Mesendoderm (in vitro differentiated cells): ENCODE measurements around the gene MIOS.

Source experiments
- DNase-seq: peaks from one replicate; pipeline ENCODE4 v3.0.0; 2013
- H2AK5ac ChIP-seq: 2 replicates; pipeline ENCODE4 v1.6.1; 2013; ENCODE audit warnings: low read length, inconsistent platforms
- H2BK120ac ChIP-seq: 2 replicates; pipeline ENCODE4 v1.6.1; 2013; ENCODE audit warnings: low read depth, mild to moderate bottlenecking, low read length, moderate library complexity, mixed read lengths
- H2BK15ac ChIP-seq: replicated peaks from 2 replicates; pipeline ENCODE4 v1.6.1; 2013; ENCODE audit warnings: low read depth, mild to moderate bottlenecking, moderate library complexity
- H2BK5ac ChIP-seq: 2 replicates; pipeline ENCODE4 v1.6.1; 2013; ENCODE audit warnings: low read length, inconsistent platforms
- H3K18ac ChIP-seq: 2 replicates; pipeline ENCODE4 v1.6.1; 2013; ENCODE audit warnings: mild to moderate bottlenecking, low read length, mixed read lengths
- H3K23ac ChIP-seq: one replicate; pipeline ENCODE4 v1.6.1; 2013; ENCODE audit warnings: low read length
- H3K27ac ChIP-seq: 2 replicates; pipeline ENCODE4 v1.5.1; 2013; ENCODE audit warnings: low read depth, mild to moderate bottlenecking, inconsistent platforms, low read length, moderate library complexity
- H3K27me3 ChIP-seq: 2 replicates; pipeline ENCODE4 v1.6.1; 2013; ENCODE audit warnings: low read length, control low read depth, mild to moderate bottlenecking, inconsistent platforms; ENCODE audit not compliant: insufficient read depth, poor library complexity
- H3K36me3 ChIP-seq: 2 replicates; pipeline ENCODE4 v1.6.1; 2013; ENCODE audit warnings: low read length, inconsistent platforms; ENCODE audit not compliant: control insufficient read depth, insufficient read depth
- H3K4ac ChIP-seq: one replicate; pipeline ENCODE4 v1.6.1; 2013; ENCODE audit warnings: low read depth, mild to moderate bottlenecking, low read length, moderate library complexity
- H3K4me1 ChIP-seq: 2 replicates; pipeline ENCODE4 v1.6.1; 2013; ENCODE audit warnings: low read depth, low read length, inconsistent platforms; ENCODE audit not compliant: control insufficient read depth
- H3K4me2 ChIP-seq: 2 replicates; pipeline ENCODE4 v1.6.1; 2013; ENCODE audit warnings: low read length
- H3K4me3 ChIP-seq: 2 replicates; pipeline ENCODE4 v1.5.1; 2013; ENCODE audit warnings: mild to moderate bottlenecking, low read length
- H3K56ac ChIP-seq: one replicate; pipeline ENCODE4 v1.6.1; 2013; ENCODE audit warnings: low read length
- H3K79me1 ChIP-seq: 2 replicates; pipeline ENCODE4 v1.6.1; 2013; ENCODE audit warnings: low read length, inconsistent platforms
- H3K79me2 ChIP-seq: 2 replicates; pipeline ENCODE4 v1.6.1; 2013; ENCODE audit warnings: mild to moderate bottlenecking, low read length; ENCODE audit not compliant: control insufficient read depth, insufficient read depth
- H3K9ac ChIP-seq: 2 replicates; pipeline ENCODE4 v1.6.1; 2013; ENCODE audit warnings: low read length, inconsistent platforms
- H4K5ac ChIP-seq: one replicate; pipeline ENCODE4 v1.6.1; 2013; ENCODE audit warnings: low read length
- H4K8ac ChIP-seq: one replicate; pipeline ENCODE4 v1.6.1; 2013; ENCODE audit warnings: low read depth, mild to moderate bottlenecking, control low read depth, low read length, moderate library complexity
- WGBS: extraction: QIAGEN DNeasy Blood & Tissue Kit; methylation state at CpG from one replicate; pipeline ENCODE4 v1.1.7; 2013; ENCODE audit warnings: low lambda C conversion rate, missing lambda C conversion rate; ENCODE audit not compliant: insufficient coverage; ENCODE audit errors: extremely low coverage; 5-methylcytosine and 5-hydroxymethylcytosine counted together

MIOS gene

GRCh38 chr7:7535691-7536090 is 31.0 kb upstream of the MIOS start, which contains the start of gene COL28A1:
COL28A1 (minus strand) TSS chr7:7535873; CDS start chr7:7532875, 2,998 bp downstream.
- H2BK5ac ChIP-seq: no peak within 1 kb of the TSS
- H3K56ac ChIP-seq: no peak within 1 kb of the TSS
- H3K4me3 ChIP-seq: no peak within 1 kb of the TSS
- H3K4me2 ChIP-seq: no peak within 1 kb of the TSS
- no peaks in the 10 kb centered on the region for H3K79me1 ChIP-seq
- no peaks in the 10 kb centered on the region for H3K36me3 ChIP-seq
- no peaks in the 10 kb centered on the region for H3K79me2 ChIP-seq
- no peaks in the 10 kb centered on the region for H3K4me1 ChIP-seq
- no peak within 1 kb of the TSS for H4K8ac ChIP-seq
- H3K27ac ChIP-seq: no peak within 1 kb of the TSS
- WGBS: no CpG with 5 or more reads among the region's 1 CpG
- H3K9ac ChIP-seq: no peak within 1 kb of the TSS
- H3K23ac ChIP-seq: no peak within 1 kb of the TSS
- no peaks in the 10 kb centered on the region for H3K27me3 ChIP-seq
- H3K4ac ChIP-seq: no peak within 1 kb of the TSS
- H4K5ac ChIP-seq: no peak within 1 kb of the TSS
- no peak for DNase-seq
- H2BK120ac ChIP-seq: no peak within 1 kb of the TSS
- H3K18ac ChIP-seq: no peak within 1 kb of the TSS
- H2BK15ac ChIP-seq: no peak within 1 kb of the TSS
- no peak within 1 kb of the TSS for H2AK5ac ChIP-seq

GRCh38 chr7:7536396-7537019 is 30.2 kb upstream of the MIOS start:
- Histone ChIP-seq H3K79me1 (no peaks in the 10 kb centered on the region), H3K4me1 (no peaks in the 10 kb centered on the region), H3K4me3 (no peak overlapping the region), H3K9ac (no peak overlapping the region), H3K79me2 (no peaks in the 10 kb centered on the region), H3K27me3 (no peaks in the 10 kb centered on the region), H4K8ac (no peak overlapping the region), H3K56ac (no peak overlapping the region), H3K4ac (no peak overlapping the region), H2BK5ac (no peak overlapping the region), H3K23ac (no peak overlapping the region), H3K36me3 (no peaks in the 10 kb centered on the region), H2BK15ac (no peak overlapping the region), H2BK120ac (no peak overlapping the region), H3K18ac (no peak overlapping the region), H4K5ac (no peak overlapping the region), H3K4me2 (no peak overlapping the region), H2AK5ac (no peak overlapping the region), H3K27ac (no peak overlapping the region)
- no CpG with 5 or more reads among the region's 5 CpGs for WGBS
- no peak for DNase-seq

- H3K79me2 ChIP-seq: no peaks in the 10 kb centered on the region
- no peak overlapping the region for H3K4me3 ChIP-seq
- H2BK15ac ChIP-seq: no peak overlapping the region
- H3K27me3 ChIP-seq: no peaks in the 10 kb centered on the region
- no peak overlapping the region for H4K8ac ChIP-seq
- H3K9ac ChIP-seq: no peak overlapping the region
- H3K56ac ChIP-seq: no peak overlapping the region
- H3K27ac ChIP-seq: no peak overlapping the region
- no peaks in the 10 kb centered on the region for H3K4me1 ChIP-seq
- no peak overlapping the region for H3K23ac ChIP-seq
- H3K36me3 ChIP-seq: no peaks in the 10 kb centered on the region
- no peak overlapping the region for H4K5ac ChIP-seq
- no peak for DNase-seq
- H3K79me1 ChIP-seq: no peaks in the 10 kb centered on the region
- no peak overlapping the region for H3K4me2 ChIP-seq
- no CpG with 5 or more reads among the region's 2 CpGs for WGBS
- no peak overlapping the region for H2BK120ac ChIP-seq
- H3K18ac ChIP-seq: no peak overlapping the region
- H3K4ac ChIP-seq: no peak overlapping the region
- no peak overlapping the region for H2BK5ac ChIP-seq
- no peak overlapping the region for H2AK5ac ChIP-seq
These were observed 29.0 kb upstream of the MIOS start for GRCh38 chr7:7537711-7538110.

- H3K79me2 ChIP-seq: no peaks in the 10 kb centered on the region
- peak; percentile 14 for DNase-seq
- H2BK120ac ChIP-seq: no peak overlapping the region
- no peak overlapping the region for H3K4me2 ChIP-seq
- no peak overlapping the region for H3K18ac ChIP-seq
- H3K56ac ChIP-seq: no peak overlapping the region
- H4K5ac ChIP-seq: no peak overlapping the region
- H3K36me3 ChIP-seq: no peaks in the 10 kb centered on the region
- H4K8ac ChIP-seq: no peak overlapping the region
- no peak overlapping the region for H2AK5ac ChIP-seq
- H2BK15ac ChIP-seq: no peak overlapping the region
- H3K27me3 ChIP-seq: no peaks in the 10 kb centered on the region
- H3K4ac ChIP-seq: no peak overlapping the region
- H2BK5ac ChIP-seq: no peak overlapping the region
- no peak overlapping the region for H3K9ac ChIP-seq
- no peaks in the 10 kb centered on the region for H3K79me1 ChIP-seq
- no peaks in the 10 kb centered on the region for H3K4me1 ChIP-seq
- H3K4me3 ChIP-seq: no peak overlapping the region
- H3K23ac ChIP-seq: no peak overlapping the region
- no peak overlapping the region for H3K27ac ChIP-seq
- no CpG with 5 or more reads among the region's 4 CpGs for WGBS
These were observed 27.5 kb upstream of the MIOS start for GRCh38 chr7:7539152-7539551.

GRCh38 chr7:7539711-7540110 is 27.0 kb upstream of the MIOS start:
- H3K4me2 ChIP-seq: no peak overlapping the region
- H3K4ac ChIP-seq: no peak overlapping the region
- H3K23ac ChIP-seq: no peak overlapping the region
- 100% methylated on average over 1 of the region's 4 CpGs for WGBS
- H3K79me2 ChIP-seq: no peaks in the 10 kb centered on the region
- no peak overlapping the region for H2AK5ac ChIP-seq
- no peaks in the 10 kb centered on the region for H3K36me3 ChIP-seq
- no peak overlapping the region for H2BK5ac ChIP-seq
- H2BK15ac ChIP-seq: no peak overlapping the region
- no peak overlapping the region for H4K8ac ChIP-seq
- no peak overlapping the region for H4K5ac ChIP-seq
- H2BK120ac ChIP-seq: no peak overlapping the region
- H3K27ac ChIP-seq: no peak overlapping the region
- H3K79me1 ChIP-seq: no peaks in the 10 kb centered on the region
- H3K9ac ChIP-seq: no peak overlapping the region
- DNase-seq: no peak
- H3K4me1 ChIP-seq: no peaks in the 10 kb centered on the region
- no peak overlapping the region for H3K18ac ChIP-seq
- no peak overlapping the region for H3K56ac ChIP-seq
- H3K4me3 ChIP-seq: no peak overlapping the region
- H3K27me3 ChIP-seq: no peaks in the 10 kb centered on the region

DNA sequence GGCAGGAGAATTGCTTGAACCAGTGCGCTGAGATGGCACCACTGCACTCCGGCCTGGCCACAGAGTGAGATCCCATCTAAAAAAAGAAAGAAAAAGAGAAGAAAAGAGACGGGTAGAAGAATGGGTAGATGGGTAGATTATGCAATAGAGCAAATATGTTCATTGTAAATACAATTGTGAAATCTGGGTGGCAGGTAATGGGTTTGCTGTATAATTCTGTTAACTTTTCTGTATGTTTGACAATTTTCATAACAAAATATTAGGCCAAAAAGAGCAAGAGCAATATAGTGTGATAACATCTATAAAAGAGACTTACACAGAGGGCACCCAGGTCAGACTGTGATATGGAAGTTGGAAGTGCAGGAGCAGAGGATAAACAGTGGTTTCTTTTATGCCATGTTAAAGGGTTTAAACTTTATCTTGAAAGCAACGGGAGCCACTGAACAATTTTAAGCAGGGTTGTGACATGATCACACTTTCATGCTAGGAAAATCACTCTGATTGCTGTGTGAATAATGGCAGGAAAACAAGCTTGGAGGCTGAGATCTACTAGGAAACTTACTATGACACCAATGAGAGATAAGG is 24.3 kb upstream of the MIOS start:
- Histone ChIP-seq H3K56ac (no peak overlapping the region), H2AK5ac (no peak overlapping the region), H3K27ac (no peak overlapping the region), H3K4me3 (no peak overlapping the region), H3K23ac (no peak overlapping the region), H3K4me1 (no peaks in the 10 kb centered on the region), H2BK15ac (no peak overlapping the region), H2BK120ac (no peak overlapping the region), H3K79me2 (no peaks in the 10 kb centered on the region), H2BK5ac (no peak overlapping the region), H3K18ac (no peak overlapping the region), H3K9ac (no peak overlapping the region), H3K79me1 (no peaks in the 10 kb centered on the region), H3K27me3 (no peaks in the 10 kb centered on the region), H4K8ac (no peak overlapping the region), H3K4ac (no peak overlapping the region), H3K4me2 (no peak overlapping the region), H4K5ac (no peak overlapping the region), H3K36me3 (no peaks in the 10 kb centered on the region)
- WGBS: 100% methylated on average over 1 of the region's 4 CpGs
- DNase-seq: no peak
